ENCODE measurements around the gene MRPS18A.

- TF ChIP-seq CTCF (conservative IDR thresholded peaks at IDR 0.05; ENCODE audit: low read length) (no peak), EZH2phosphoT487 (IDR thresholded peaks at IDR 0.05; ENCODE audit: borderline replicate concordance) (no peak)
Measured at GRCh38 chr6:43695967-43696291, 8.3 kb upstream of the MRPS18A start.

All from Loucy (cell line).